ENCODE results near the gene TTLL10.

The TTLL10 gene

GRCh38 chr1:1206376-1206965, 32.8 kb downstream of the TTLL10 start, which contains the start of gene TNFRSF18:
Gene TNFRSF18 (minus strand): TSS chr1:1206592. CDS start chr1:1206571, 21 bp downstream.
- DNase-seq (ENCODE audit: low spot score), result peak; percentile 51

DNA sequence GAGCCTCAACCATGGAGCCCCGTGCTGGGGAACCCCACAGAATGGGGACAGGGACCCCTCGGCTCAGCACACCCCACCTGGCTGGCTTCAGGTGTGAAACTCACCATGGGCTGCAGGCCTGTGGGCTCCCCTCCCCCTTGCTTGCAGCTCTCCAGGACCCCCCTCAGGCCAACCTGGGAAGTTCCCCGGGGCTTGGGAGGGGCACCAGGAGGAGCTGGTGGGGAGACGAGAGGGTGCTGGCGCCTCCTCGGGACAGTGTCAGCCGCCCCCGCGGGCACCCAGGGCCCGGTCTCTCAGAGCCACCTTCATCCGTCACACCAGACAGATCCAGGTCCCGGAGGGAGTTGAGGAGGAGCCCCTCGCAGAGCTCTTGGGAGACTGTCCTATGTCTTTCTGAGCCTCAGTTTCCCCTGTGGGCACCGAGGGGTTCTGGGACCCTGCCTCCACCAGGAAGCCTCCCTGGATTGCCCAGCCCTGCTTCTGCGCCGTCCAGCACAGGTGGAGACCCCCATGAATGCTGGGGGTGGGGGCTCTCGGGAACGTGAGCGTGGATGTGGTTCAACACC, 33.4 kb downstream of the TTLL10 start:
- peak; percentile 41 for DNase-seq (ENCODE audit: low spot score)

DNA sequence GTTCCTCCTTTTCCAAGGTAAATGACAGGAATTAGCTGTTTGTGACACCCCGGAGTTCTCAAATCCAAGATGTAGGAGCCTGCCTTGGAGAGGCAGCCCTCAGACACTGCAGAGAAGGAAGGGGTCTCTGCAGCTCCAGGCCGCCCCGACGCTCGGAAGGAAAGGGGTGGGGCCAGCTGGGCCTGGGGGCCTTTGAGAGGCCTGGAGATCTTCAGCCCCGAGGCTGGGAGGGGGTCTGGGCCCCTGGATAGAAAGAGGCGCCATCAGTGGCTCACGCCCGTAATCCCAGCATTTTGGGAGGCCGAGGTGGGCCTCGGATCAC, 33.9 kb downstream of the TTLL10 start:
- peak; percentile 12 for DNase-seq (ENCODE audit: low spot score)

- peak; percentile 31 for DNase-seq (ENCODE audit: low spot score)
Observed at GRCh38 chr1:1208713-1209433, 35.2 kb downstream of the TTLL10 start.

GRCh38 chr1:1210726-1211540, 37.3 kb downstream of the TTLL10 start:
- DNase-seq (ENCODE audit: low spot score), result peak; percentile 38

DNA sequence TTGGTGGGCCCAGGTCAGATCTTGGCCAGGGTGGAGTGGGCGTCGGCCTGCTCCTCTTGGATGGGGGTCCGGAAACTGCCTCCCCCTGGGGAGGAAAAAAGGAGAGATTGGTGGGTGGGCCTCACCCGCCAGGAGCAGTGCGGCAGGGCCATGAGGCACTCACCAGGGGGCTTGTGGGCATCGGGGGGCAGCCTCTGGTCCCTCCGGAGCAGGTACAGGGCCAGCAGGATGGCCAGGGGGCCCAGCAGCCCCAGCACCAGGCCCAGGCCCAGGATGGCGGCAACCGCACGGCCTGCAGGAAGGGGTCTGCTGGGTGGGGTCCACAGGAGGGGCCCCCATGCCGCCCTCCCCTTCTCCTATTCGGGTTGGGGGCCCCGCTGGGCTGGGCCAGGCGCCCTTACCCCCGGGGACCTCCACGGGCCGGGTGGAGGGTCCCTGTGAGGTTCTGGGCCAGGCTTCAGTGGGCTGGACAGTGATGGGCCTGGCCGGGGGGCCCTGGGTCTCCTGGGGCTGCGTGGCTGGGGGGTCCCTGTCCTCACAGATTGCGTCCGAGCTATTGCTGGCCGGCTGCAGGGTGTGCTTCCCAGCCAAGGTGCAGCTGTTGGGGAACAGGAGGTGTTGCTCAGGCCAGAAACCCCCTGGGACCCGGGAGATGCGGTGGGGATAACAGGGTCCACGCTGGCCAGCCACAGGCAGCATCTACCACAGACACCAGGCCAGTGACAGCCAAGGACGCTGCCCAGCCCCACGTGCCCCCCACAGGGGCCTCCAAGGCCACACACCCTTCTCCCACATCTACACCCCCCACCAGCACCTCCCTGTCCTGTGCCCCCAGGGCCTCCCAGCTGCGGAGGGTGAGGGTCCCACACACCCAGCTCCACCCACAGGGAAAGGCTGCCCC, 38.1 kb downstream of the TTLL10 start:
- peak; percentile 31 for DNase-seq (ENCODE audit: low spot score)

GRCh38 chr1:1212780-1213344, 39.2 kb downstream of the TTLL10 start:
- no peak for DNase-seq (ENCODE audit: low spot score)

DNA sequence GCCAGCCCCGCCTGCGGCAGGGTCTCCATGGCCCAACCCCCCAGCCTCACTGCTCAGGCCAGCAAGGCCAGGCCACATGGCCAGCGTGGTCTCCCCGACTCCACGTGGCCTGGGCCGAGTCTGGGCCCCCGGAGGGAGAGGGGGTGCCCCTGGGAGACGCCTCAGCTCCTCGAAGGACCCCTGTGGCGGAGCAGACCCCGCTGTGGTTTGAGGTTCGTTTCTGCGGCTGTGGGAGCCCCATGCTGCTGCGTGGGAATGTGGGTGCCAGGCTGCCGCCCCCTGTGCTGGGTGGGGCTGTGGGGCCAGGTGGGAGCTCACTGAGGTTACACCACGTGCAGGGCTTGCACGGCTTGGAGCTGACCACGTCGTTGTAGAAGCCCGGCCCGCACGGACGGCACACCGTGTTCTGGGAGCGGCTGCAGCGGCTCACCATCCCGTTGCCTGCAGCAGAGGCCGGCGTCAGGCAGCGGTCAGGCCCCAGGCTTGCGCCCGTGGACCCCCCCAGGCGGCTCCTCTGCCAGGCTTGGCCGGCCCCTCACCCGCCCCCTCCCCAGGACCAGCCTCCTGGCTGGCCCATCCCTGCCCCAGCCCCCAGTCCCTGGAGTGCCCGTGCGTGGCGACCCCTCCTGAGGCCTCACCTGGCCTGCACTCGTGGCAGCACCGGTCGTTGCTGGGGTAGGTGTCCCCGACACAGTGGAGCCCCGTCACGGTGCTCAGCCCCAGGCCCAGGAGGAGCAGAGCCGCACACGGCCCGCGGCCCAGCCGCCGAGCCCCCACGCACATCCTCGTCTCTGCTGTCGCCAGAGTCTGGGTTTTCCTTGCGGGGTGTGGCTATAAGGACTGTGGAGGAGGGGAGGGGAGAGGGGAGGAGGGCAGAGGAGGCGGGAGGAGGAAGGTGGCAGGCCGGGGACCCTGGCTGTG, 39.9 kb downstream of the TTLL10 start, which contains the start of gene TNFRSF4:
Gene TNFRSF4 (minus strand): TSS at position 809 of the 921 bp plus-strand sequence. CDS start 26 bp downstream, at position 783.
- DNase-seq (ENCODE audit: low spot score), result no peak

GRCh38 chr1:1215080-1215676, 41.5 kb downstream of the TTLL10 start:
- no peak for DNase-seq (ENCODE audit: low spot score)

DNA sequence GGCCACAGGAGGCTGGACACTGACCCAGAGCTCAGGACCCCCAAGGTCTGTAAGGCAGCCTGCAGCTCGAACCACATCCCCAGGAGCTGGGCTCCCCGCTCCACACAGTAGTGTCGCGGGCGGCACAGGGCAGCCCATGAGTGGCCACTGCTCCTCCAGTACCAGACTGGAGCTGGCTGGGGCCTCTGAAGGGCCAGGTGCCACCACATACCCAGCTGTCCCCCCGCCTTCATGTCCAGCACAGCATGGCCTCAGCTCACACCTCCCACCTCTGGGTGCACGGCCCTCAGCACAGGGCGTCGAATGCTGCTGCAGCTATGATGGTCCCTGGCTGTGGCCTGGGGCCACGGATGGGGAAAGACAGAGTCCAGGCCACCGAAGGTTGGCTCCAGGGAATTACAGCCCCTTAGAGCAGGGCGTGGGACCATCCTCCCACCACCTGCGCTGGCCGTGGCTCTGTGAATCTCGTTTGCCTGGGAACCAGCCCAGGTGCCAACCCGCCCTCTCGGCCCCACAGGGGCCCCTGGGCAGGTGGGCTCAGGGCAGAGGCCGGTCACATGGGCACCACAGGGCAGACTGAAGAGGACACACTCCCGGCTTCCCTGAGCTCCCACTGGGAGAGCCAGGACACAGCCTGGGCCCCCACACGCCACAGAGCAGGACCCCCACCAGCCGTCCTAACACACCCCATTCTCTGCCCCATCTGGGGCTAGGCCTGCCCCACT, 42.4 kb downstream of the TTLL10 start:
- DNase-seq (ENCODE audit: low spot score), result no peak

DNA sequence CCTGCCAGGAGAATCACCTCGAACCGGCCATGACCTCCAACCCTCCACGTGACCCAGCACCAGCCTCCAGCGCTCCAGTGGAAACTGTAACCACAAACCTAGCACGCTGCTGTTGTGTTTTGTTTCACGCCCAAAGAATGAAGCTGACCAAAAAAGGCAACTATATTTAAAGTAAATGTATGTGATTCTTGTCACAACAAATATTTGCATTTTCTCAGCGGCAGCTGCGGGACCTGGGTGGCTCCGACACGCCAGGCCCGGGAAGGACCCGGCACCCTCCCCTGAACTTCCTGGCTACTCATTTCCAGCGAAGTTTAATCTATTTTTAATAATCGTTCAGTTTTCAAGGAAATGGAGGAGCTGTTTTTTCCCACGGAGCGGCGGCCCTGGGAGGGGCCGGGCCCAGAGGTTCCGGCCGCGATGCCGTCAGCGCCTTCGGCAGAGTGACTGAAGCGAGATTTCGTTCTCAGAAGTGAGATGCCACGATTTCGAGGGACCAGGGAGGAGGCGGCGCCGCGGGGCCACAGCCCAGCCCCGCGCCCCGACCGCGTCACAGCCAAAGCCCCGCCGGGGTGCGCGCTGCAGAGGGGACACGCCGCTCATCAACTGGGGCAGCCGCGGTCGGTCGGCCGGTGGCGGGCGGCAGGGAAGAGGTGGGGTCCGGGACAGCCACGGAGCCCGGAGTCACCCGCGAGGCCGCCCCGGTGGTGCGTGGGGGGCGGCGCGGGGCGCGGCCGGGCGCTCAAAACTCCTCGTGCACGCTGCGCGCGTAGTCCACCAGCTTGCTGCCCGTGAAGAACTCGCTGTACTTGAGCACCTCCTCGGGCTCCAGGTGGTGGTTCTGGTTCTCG, 43.3 kb downstream of the TTLL10 start:
- DNase-seq (ENCODE audit: low spot score), result no peak

GRCh38 chr1:1217621-1218523, 44.2 kb downstream of the TTLL10 start:
- DNase-seq (ENCODE audit: low spot score), result no peak

GRCh38 chr1:1218524-1219200, 45.0 kb downstream of the TTLL10 start:
- no peak for DNase-seq (ENCODE audit: low spot score)

- DNase-seq (ENCODE audit: low spot score), result no peak
Observed at GRCh38 chr1:1219341-1219740, 45.7 kb downstream of the TTLL10 start.

- DNase-seq (ENCODE audit: low spot score), result no peak
Observed at GRCh38 chr1:1220197-1220596, 46.5 kb downstream of the TTLL10 start.

DNA sequence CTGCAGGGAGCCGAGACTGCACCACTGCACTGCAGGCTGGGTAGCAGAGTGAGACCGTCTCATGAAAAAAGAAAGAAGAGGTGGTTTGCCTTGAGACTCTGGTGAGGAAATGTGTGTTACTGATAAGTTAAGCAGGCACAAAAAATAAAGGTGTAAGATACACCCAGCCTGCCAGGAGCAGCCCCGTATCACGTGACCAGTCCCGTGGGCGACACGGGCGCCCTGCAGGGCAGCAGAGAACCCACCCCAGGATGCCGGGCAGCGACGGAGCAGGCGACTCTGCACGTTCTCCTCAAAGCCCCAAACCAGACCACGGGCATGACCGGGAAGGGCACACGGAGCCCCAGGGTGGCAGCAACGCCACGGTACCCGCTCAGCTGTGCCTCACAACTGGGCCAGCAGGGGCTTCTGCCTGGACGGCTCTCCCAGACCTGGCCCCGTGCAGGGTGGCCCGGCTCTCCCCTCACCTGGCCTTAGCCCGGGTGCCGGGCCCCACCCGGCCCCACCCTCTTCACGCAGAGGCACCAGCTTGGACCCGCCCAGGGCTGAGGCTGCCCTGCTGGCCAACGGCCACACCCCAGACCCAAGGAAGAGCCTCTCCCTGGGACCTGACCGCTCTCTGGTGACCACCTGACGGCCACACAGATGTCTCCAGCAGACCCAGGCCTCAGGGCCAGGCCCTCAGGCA, 48.4 kb downstream of the TTLL10 start:
- no peak for DNase-seq (ENCODE audit: low spot score)

Measured in D341Med (cell line).